Measurements from ENCODE around the gene LINC01488. TPM values are rescaled to one million over a fixed set of nuclear protein-coding genes. Genes with fewer than 3 reads are reported as not detected.

Gene LINC01488
- total RNA-seq, 4 donors from 2014 or later = not detected

DNA sequence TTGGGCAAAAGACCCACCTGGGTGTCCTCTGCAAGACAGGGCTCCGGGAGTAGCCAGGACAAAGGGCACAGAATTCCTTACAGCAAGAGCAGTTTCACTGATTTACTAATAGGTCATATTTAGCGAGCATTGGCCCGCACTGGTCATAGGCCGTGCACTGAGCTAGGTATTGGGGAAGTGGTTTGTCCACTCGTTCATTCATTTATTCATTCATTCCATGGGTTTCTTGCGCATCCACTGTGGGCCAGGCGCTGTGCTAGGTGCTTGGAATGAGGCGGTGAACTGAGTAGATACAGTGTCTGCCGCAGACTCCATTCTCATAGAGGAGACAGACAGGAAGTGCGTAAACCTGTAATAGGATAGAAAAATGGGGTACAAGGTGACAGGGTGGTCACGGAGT lies 13.2 kb upstream of the LINC01488 start:
- Histone ChIP-seq H3K4me3 (no peak overlapping the region), H3K4me1 (peaks cover 0 to 22% (median 2%) of the 10 kb centered on the region in 4 donors), H3K27ac (no peak overlapping the region), H3K9me3 (no peaks in the 10 kb centered on the region), H3K36me3 (no peaks in the 10 kb centered on the region), H3K27me3 (no peaks in the 10 kb centered on the region)
- no peak for DNase-seq
- TF ChIP-seq, protein P1, sequence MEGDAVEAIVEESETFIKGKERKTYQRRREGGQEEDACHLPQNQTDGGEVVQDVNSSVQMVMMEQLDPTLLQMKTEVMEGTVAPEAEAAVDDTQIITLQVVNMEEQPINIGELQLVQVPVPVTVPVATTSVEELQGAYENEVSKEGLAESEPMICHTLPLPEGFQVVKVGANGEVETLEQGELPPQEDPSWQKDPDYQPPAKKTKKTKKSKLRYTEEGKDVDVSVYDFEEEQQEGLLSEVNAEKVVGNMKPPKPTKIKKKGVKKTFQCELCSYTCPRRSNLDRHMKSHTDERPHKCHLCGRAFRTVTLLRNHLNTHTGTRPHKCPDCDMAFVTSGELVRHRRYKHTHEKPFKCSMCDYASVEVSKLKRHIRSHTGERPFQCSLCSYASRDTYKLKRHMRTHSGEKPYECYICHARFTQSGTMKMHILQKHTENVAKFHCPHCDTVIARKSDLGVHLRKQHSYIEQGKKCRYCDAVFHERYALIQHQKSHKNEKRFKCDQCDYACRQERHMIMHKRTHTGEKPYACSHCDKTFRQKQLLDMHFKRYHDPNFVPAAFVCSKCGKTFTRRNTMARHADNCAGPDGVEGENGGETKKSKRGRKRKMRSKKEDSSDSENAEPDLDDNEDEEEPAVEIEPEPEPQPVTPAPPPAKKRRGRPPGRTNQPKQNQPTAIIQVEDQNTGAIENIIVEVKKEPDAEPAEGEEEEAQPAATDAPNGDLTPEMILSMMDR (IDR thresholded peaks at IDR 0.05) = no peak
- TF ChIP-seq POLR2A (IDR thresholded peaks at IDR 0.05) = no peak

DNA sequence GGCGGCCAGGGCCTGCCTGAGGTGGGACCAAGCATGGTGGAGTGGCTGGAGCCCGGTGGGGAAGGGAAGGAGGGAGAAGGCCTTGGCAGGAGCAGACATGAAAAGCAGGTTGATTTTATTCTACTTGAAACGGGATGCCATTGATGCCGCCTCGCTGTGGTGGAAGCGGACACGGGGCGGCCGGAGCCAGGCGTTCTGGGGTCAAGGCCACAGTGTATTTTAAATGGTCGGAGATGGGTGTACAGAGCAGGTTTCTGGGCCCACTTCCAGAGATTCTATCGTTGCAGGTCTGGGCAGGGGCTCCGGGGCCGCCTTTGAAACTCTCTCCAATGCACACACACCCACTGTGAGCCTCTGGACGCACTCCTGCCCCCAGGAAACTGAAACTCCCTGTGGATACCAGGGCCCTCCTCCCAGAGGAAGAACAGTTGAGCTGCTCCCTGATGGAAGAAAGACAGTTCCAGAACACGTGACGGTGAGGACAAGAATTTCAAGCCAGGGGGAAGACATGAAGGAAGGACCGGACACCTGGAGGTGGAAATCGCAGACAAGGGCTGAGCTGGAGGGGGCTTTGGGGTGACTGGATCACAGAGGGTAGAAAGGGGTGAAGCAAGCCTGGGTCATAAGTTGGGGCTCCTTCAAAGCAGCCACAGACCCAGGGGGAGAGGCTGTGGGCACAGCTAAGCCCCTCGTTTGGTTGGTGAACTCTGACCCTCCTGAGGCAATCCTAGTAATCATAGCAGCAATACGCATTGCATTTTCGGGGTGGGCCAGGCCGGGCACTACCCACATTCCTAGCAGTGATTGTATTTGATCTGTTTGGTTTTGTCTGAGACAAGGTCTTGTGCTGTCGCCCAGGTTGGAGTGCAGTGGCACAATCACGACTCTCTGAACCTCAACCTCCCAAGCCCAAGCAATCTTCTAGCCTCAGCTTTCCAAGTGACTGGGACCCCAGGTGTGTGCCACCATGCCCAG lies 12.3 kb upstream of the LINC01488 start:
- H3K36me3 ChIP-seq = no peaks in the 10 kb centered on the region
- no peaks in the 10 kb centered on the region for H3K9me3 ChIP-seq
- no peak overlapping the region for H3K4me3 ChIP-seq
- peaks cover 0 to 15% (median 2%) of the 10 kb centered on the region in 4 donors for H3K4me1 ChIP-seq
- no peak for DNase-seq
- TF ChIP-seq, protein P1 (IDR thresholded peaks at IDR 0.05) = no peak
- TF ChIP-seq POLR2A (IDR thresholded peaks at IDR 0.05) = no peak
- no peaks in the 10 kb centered on the region for H3K27me3 ChIP-seq
- H3K27ac ChIP-seq = peak overlapping the region in 1 of 4 donors; percentile 31

DNA sequence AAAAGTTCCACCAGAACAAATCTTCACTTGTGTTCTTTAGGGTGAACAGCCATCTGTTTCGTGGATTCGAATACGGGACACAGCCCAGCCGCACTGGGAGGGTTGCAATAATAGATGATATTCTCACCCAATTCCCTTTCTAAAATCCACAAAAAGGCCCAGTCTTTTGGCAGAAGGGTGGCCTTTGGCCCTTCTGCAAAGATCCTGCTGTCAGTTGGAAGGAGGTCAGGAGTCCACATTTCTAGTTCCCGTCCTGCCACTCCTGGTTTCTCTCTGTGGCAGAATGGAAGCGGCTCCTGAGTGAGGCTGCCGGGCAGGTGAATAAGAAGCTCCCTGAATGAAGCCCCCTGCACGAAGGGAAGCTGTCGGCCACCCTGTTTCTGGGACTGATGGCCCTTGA lies 11.2 kb upstream of the LINC01488 start:
- Histone ChIP-seq H3K27me3 (no peaks in the 10 kb centered on the region), H3K4me1 (peaks cover 0 to 13% (median 0%) of the 10 kb centered on the region in 4 donors), H3K4me3 (no peak overlapping the region), H3K9me3 (no peaks in the 10 kb centered on the region), H3K27ac (peak overlapping the region in 2 of 4 donors; percentile 30 to 31), H3K36me3 (no peaks in the 10 kb centered on the region)
- TF ChIP-seq, protein P1 (IDR thresholded peaks at IDR 0.05) = no peak
- no peak for TF ChIP-seq POLR2A (IDR thresholded peaks at IDR 0.05)
- peak in 1 of 3 donors; percentile 61 for DNase-seq

DNA sequence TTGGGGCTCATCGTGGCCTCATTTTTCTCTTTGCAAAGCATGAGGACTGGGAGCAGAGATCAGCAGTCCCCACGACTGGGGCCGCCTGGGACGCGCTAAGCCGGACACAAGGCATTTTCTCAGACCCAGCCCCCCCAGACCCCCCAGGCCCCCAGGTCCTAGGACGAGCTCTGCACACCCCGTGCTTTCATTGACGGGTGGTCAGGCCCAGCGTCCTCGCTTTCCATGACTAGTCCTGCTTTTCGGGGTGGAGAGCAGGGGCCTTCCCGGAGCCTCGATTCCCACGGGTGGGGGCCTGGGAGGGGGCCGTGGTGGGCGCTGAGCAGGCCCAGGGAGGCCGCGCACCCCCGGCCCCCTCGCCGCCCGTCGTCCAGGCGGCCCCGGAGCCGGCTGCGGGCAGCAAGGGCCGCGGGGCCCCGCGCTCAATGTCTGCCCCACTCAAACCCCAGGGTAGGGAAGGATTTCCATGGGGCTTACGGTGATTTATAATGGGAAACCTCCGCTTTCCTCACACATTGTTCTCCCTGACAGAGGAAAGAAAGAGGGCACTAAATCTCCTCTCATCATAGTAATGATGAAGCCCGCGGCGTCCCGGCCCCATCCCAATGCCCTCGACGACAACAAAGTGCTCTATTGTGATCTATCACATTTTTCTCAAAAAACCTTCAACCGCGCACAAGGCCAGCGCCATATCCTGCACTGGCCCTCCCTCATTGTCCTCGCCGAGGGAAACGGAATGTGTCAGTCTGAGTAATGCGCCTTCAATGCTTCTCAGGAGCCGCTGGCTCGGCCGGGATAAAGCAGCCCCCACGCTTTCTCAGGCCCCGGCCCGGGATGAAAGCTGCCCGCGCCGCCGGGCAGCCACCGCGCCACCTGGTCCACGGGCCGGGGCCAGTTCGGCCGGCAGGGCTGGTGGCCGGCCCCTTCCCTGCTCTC lies 10.4 kb upstream of the LINC01488 start:
- no peaks in the 10 kb centered on the region for H3K27me3 ChIP-seq
- TF ChIP-seq, protein P1 (IDR thresholded peaks at IDR 0.05) = no peak
- TF ChIP-seq POLR2A (IDR thresholded peaks at IDR 0.05) = no peak
- H3K27ac ChIP-seq = peak overlapping the region in 2 of 4 donors; percentile 30 to 31
- H3K4me1 ChIP-seq = peaks cover 0 to 14% (median 0%) of the 10 kb centered on the region in 4 donors
- H3K4me3 ChIP-seq = no peak overlapping the region
- no peak for DNase-seq
- no peaks in the 10 kb centered on the region for H3K9me3 ChIP-seq
- peaks cover 0 to under 1% (median 0%) of the 10 kb centered on the region in 3 donors for H3K36me3 ChIP-seq

All from Peyer's patch (tissue), 4 donors.